ENCODE data around the gene FBXL3.

The FBXL3 gene

GRCh38 chr13:76971215-76971614, 55.7 kb downstream of the FBXL3 start:
- Histone ChIP-seq H3K4me3 (ENCODE audit: low read length) (no peak overlapping the region), H3K9me2 (replicated peaks; ENCODE audit: insufficient read depth, low read length) (no peaks in the 10 kb centered on the region), H3K4me1 (ENCODE audit: low read length) (no peaks in the 10 kb centered on the region), H4K20me1 (ENCODE audit: insufficient read depth, low read length) (no peaks in the 10 kb centered on the region), H3K27ac (ENCODE audit: low read length) (no peak overlapping the region), H3K9me3 (replicated peaks; ENCODE audit: insufficient read depth, low read length) (no peaks in the 10 kb centered on the region), H3K9ac (ENCODE audit: low read length) (no peak overlapping the region), H3K79me2 (ENCODE audit: low read length) (no peaks in the 10 kb centered on the region), H3F3A (ENCODE audit: insufficient read depth, low read length) (no peaks in the 10 kb centered on the region), H2AFZ (ENCODE audit: low read length) (no peak overlapping the region), H3K27me3 (replicated peaks; ENCODE audit: insufficient read depth, low read length) (no peaks in the 10 kb centered on the region), H3K4me2 (ENCODE audit: low read depth, low read length) (no peak overlapping the region), H3K36me3 (replicated peaks; ENCODE audit: insufficient read depth, low read length) (no peaks in the 10 kb centered on the region)
- no peak for DNase-seq
- TF ChIP-seq EZH2phosphoT487 (IDR thresholded peaks at IDR 0.05; ENCODE audit: low read length) (no peak), CTCF (IDR thresholded peaks at IDR 0.05; ENCODE audit: low read length) (no peak), EZH2 (optimal IDR thresholded peaks at IDR 0.05; ENCODE audit: low read depth, low read length) (no peak)

GRCh38 chr13:76969488-76970365, 57.2 kb downstream of the FBXL3 start:
- H3K9me2 ChIP-seq (replicated peaks; ENCODE audit: insufficient read depth, low read length), result no peaks in the 10 kb centered on the region
- DNase-seq, result no peak
- no peaks in the 10 kb centered on the region for H3K4me1 ChIP-seq (ENCODE audit: low read length)
- no peak overlapping the region for H3K27ac ChIP-seq (ENCODE audit: low read length)
- no peaks in the 10 kb centered on the region for H3K36me3 ChIP-seq (replicated peaks; ENCODE audit: insufficient read depth, low read length)
- no peaks in the 10 kb centered on the region for H4K20me1 ChIP-seq (ENCODE audit: insufficient read depth, low read length)
- no peak overlapping the region for H3K9ac ChIP-seq (ENCODE audit: low read length)
- TF ChIP-seq CTCF (IDR thresholded peaks at IDR 0.05; ENCODE audit: low read length), result no peak
- TF ChIP-seq EZH2 (optimal IDR thresholded peaks at IDR 0.05; ENCODE audit: low read depth, low read length), result no peak
- TF ChIP-seq EZH2phosphoT487 (IDR thresholded peaks at IDR 0.05; ENCODE audit: low read length), result no peak
- no peaks in the 10 kb centered on the region for H3K27me3 ChIP-seq (replicated peaks; ENCODE audit: insufficient read depth, low read length)
- no peak overlapping the region for H3K4me2 ChIP-seq (ENCODE audit: low read depth, low read length)
- H2AFZ ChIP-seq (ENCODE audit: low read length), result no peak overlapping the region
- H3F3A ChIP-seq (ENCODE audit: insufficient read depth, low read length), result no peaks in the 10 kb centered on the region
- H3K4me3 ChIP-seq (ENCODE audit: low read length), result no peak overlapping the region
- no peaks in the 10 kb centered on the region for H3K79me2 ChIP-seq (ENCODE audit: low read length)
- no peaks in the 10 kb centered on the region for H3K9me3 ChIP-seq (replicated peaks; ENCODE audit: insufficient read depth, low read length)

GRCh38 chr13:76968041-76968440, 58.9 kb downstream of the FBXL3 start:
- H2AFZ ChIP-seq (ENCODE audit: low read length), result no peak overlapping the region
- H3K9ac ChIP-seq (ENCODE audit: low read length), result no peak overlapping the region
- no peak for DNase-seq
- H3K4me1 ChIP-seq (ENCODE audit: low read length), result no peaks in the 10 kb centered on the region
- no peaks in the 10 kb centered on the region for H3F3A ChIP-seq (ENCODE audit: insufficient read depth, low read length)
- no peaks in the 10 kb centered on the region for H3K36me3 ChIP-seq (replicated peaks; ENCODE audit: insufficient read depth, low read length)
- H3K9me3 ChIP-seq (replicated peaks; ENCODE audit: insufficient read depth, low read length), result no peaks in the 10 kb centered on the region
- TF ChIP-seq CTCF (IDR thresholded peaks at IDR 0.05; ENCODE audit: low read length) (no peak), EZH2phosphoT487 (IDR thresholded peaks at IDR 0.05; ENCODE audit: low read length) (no peak), EZH2 (optimal IDR thresholded peaks at IDR 0.05; ENCODE audit: low read depth, low read length) (no peak)
- H3K4me2 ChIP-seq (ENCODE audit: low read depth, low read length), result no peak overlapping the region
- H3K9me2 ChIP-seq (replicated peaks; ENCODE audit: insufficient read depth, low read length), result no peaks in the 10 kb centered on the region
- H3K4me3 ChIP-seq (ENCODE audit: low read length), result no peak overlapping the region
- H4K20me1 ChIP-seq (ENCODE audit: insufficient read depth, low read length), result no peaks in the 10 kb centered on the region
- H3K79me2 ChIP-seq (ENCODE audit: low read length), result no peaks in the 10 kb centered on the region
- no peaks in the 10 kb centered on the region for H3K27me3 ChIP-seq (replicated peaks; ENCODE audit: insufficient read depth, low read length)
- no peak overlapping the region for H3K27ac ChIP-seq (ENCODE audit: low read length)

Data from MM.1S (cell line).